ENCODE measurements around the gene MYH6. TPM values are rescaled to one million over a fixed set of nuclear protein-coding genes. Genes with fewer than 3 reads are reported as not detected.

MYH6 gene
- total and polyA plus RNA-seq, 2 donors (not counting 1 experiment from before 2014, with no cell fraction given) = not detected

GRCh38 chr14:23398348-23398747 is 9.7 kb downstream of the MYH6 start:
- no peak overlapping the region for H3K4me2 ChIP-seq (replicated peaks; ENCODE audit: low read depth, low read length, poor library complexity, severe bottlenecking)
- Mint-ChIP-seq H3K27me3 (peaks cover 34% of the 10 kb centered on the region), H3K4me1 (no peaks in the 10 kb centered on the region), H3K9me3 (ENCODE audit: insufficient read depth) (no peaks in the 10 kb centered on the region), H3K4me3 (no peak overlapping the region), H3K27ac (no peak overlapping the region)
- no peak for ATAC-seq (ENCODE audit: low read depth)
- H3K27ac ChIP-seq (ENCODE audit: low read length in 2 of 2) = no peak overlapping the region
- no peaks in the 10 kb centered on the region for H4K20me1 ChIP-seq (ENCODE audit: control insufficient read depth, insufficient read depth, low read length, poor library complexity, severe bottlenecking)
- H3K9me3 ChIP-seq (ENCODE audit: control extremely low read depth in 1 of 3, control insufficient read depth in 2 of 3, insufficient read depth in 1 of 3, low read length in 2 of 3) = no peaks in the 10 kb centered on the region
- peaks cover 0 to 5% (median 0%) of the 10 kb centered on the region in 4 experiments for H3K27me3 ChIP-seq (replicated peaks in 1 of 4; ENCODE audit: control extremely low read depth in 1 of 4, control insufficient read depth in 3 of 4, insufficient read depth in 4 of 4, low read length in 3 of 4)
- H3K4me3 ChIP-seq (ENCODE audit: control extremely low read depth in 1 of 5, extremely low read depth in 1 of 5, insufficient read depth in 1 of 5, low read depth in 2 of 5, low read length in 4 of 5) = no peak overlapping the region
- CTCF ChIA-PET = no interaction called here
- DNase-seq = no peak
- 93% methylated on average over 3 of the region's 4 CpGs for WGBS (ENCODE audit: insufficient coverage)
- intact Hi-C loops (cut with micrococcal nuclease) = no loop called here
- H2AFZ ChIP-seq (ENCODE audit: insufficient read depth, low read depth, low read length, poor library complexity, severe bottlenecking) = no peak overlapping the region
- TF ChIP-seq EZH2 (IDR thresholded peaks at IDR 0.05; ENCODE audit: borderline replicate concordance, insufficient read depth, low read depth, low read length, poor library complexity, severe bottlenecking) (no peak), CTCF (IDR thresholded peaks at IDR 0.05) (no peak)
- POLR2A ChIA-PET = no interaction called here
- no peaks in the 10 kb centered on the region for H3K4me1 ChIP-seq (ENCODE audit: control insufficient read depth in 2 of 2, insufficient read depth in 2 of 2, low read length in 2 of 2)
- H3K9ac ChIP-seq (ENCODE audit: low read length) = no peak overlapping the region
- no peaks in the 10 kb centered on the region for H3K79me2 ChIP-seq (ENCODE audit: control insufficient read depth, insufficient read depth, low read length)
- no peaks in the 10 kb centered on the region for H3K36me3 ChIP-seq (replicated peaks in 1 of 2; ENCODE audit: control extremely low read depth in 1 of 2, control insufficient read depth in 1 of 2, extremely low read depth in 1 of 2, insufficient read depth in 2 of 2, low read length in 1 of 2)

GRCh38 chr14:23396781-23397407 is 11.2 kb downstream of the MYH6 start:
- H3K4me1 ChIP-seq (ENCODE audit: control insufficient read depth in 2 of 2, insufficient read depth in 2 of 2, low read length in 2 of 2) = no peaks in the 10 kb centered on the region
- H3K9me3 ChIP-seq (ENCODE audit: control extremely low read depth in 1 of 3, control insufficient read depth in 2 of 3, insufficient read depth in 1 of 3, low read length in 2 of 3) = no peaks in the 10 kb centered on the region
- H4K20me1 ChIP-seq (ENCODE audit: control insufficient read depth, insufficient read depth, low read length, poor library complexity, severe bottlenecking) = no peaks in the 10 kb centered on the region
- ChIA-PET POLR2A (no interaction called here), CTCF (interaction anchor here (0.8 kb wide), 1 partner anchor 143 kb away, joined by 3 read pairs; no protein-coding TSS in a partner anchor)
- H3K79me2 ChIP-seq (ENCODE audit: control insufficient read depth, insufficient read depth, low read length) = no peaks in the 10 kb centered on the region
- H2AFZ ChIP-seq (ENCODE audit: insufficient read depth, low read depth, low read length, poor library complexity, severe bottlenecking) = no peak overlapping the region
- no peaks in the 10 kb centered on the region for H3K36me3 ChIP-seq (replicated peaks in 1 of 2; ENCODE audit: control extremely low read depth in 1 of 2, control insufficient read depth in 1 of 2, extremely low read depth in 1 of 2, insufficient read depth in 2 of 2, low read length in 1 of 2)
- Mint-ChIP-seq H3K27me3 (peaks cover 34% of the 10 kb centered on the region), H3K4me3 (no peak overlapping the region), H3K9me3 (ENCODE audit: insufficient read depth) (no peaks in the 10 kb centered on the region), H3K4me1 (no peaks in the 10 kb centered on the region), H3K27ac (no peak overlapping the region)
- TF ChIP-seq CTCF (IDR thresholded peaks at IDR 0.05) (no peak), EZH2 (IDR thresholded peaks at IDR 0.05; ENCODE audit: borderline replicate concordance, insufficient read depth, low read depth, low read length, poor library complexity, severe bottlenecking) (no peak)
- no peak overlapping the region for H3K27ac ChIP-seq (ENCODE audit: low read length in 2 of 2)
- peaks cover 0 to 2% (median 0%) of the 10 kb centered on the region in 4 experiments for H3K27me3 ChIP-seq (replicated peaks in 1 of 4; ENCODE audit: control extremely low read depth in 1 of 4, control insufficient read depth in 3 of 4, insufficient read depth in 4 of 4, low read length in 3 of 4)
- no peak overlapping the region for H3K4me3 ChIP-seq (ENCODE audit: control extremely low read depth in 1 of 5, extremely low read depth in 1 of 5, insufficient read depth in 1 of 5, low read depth in 2 of 5, low read length in 4 of 5)
- intact Hi-C loops (cut with micrococcal nuclease) = no loop called here
- WGBS (ENCODE audit: insufficient coverage) = 98% methylated on average over 7 of the region's 10 CpGs
- ATAC-seq (ENCODE audit: low read depth) (no peak), DNase-seq (no peak)
- H3K9ac ChIP-seq (ENCODE audit: low read length) = no peak overlapping the region
- H3K4me2 ChIP-seq (replicated peaks; ENCODE audit: low read depth, low read length, poor library complexity, severe bottlenecking) = no peak overlapping the region
